Bronchial epithelial cell (primary cell): Measurements from ENCODE around the gene WDR75. TPM values are rescaled to one million over a fixed set of nuclear protein-coding genes. Genes with fewer than 3 reads are reported as not detected.
"Not testable (repeated sequence)": the region's sequence is repeated elsewhere in the genome, so short reads cannot be mapped to it uniquely, and the experiment has no call there.

Source experiments
- DNase-seq: peaks from one replicate; pipeline ENCODE4 v3.0.0-alpha.2; 2010; ENCODE audit warnings: low read depth
- FAIRE-seq: peaks from 2 replicates; lab custom pipeline; 2011; peaks lifted over from hg19 to GRCh38; lab: Jason Lieb, UNC
- H3K27me3 ChIP-seq: 2 replicates; pipeline ENCODE4 v1.5.1; 2011; ENCODE audit warnings: low read length; ENCODE audit not compliant: control insufficient read depth, insufficient read depth
- H3K36me3 ChIP-seq: 2 replicates; pipeline ENCODE4 v1.5.1; 2011; ENCODE audit warnings: low read length; ENCODE audit not compliant: control insufficient read depth, insufficient read depth
- H3K4me3 ChIP-seq: 2 replicates; pipeline ENCODE4 v1.5.1; 2011; ENCODE audit warnings: mild to moderate bottlenecking, low read depth, low read length, control low read depth
- total RNA-seq: library from RNA; depleted of rRNA; stranded (reverse); fragments of >200 nt; gene quantifications from 2 replicates; pipeline ENCODE4 v1.2.1, GENCODE V29; 2014
- TF ChIP-seq, protein P1 (sequence below): IDR thresholded peaks from 2 replicates; pipeline ENCODE4 v1.5.1; 2011; ENCODE audit warnings: mild to moderate bottlenecking, moderate library complexity, low read length, control low read depth, inconsistent platforms; ENCODE audit not compliant: insufficient read depth, severe bottlenecking

Gene WDR75
- total RNA-seq, 1 donor from 2014 or later, result 41.1 TPM

- H3K27me3 ChIP-seq, result no peaks in the 10 kb centered on the region
- no peak overlapping the region for H3K4me3 ChIP-seq
- H3K36me3 ChIP-seq, result no peaks in the 10 kb centered on the region
- no peak for FAIRE-seq
- TF ChIP-seq, protein P1, sequence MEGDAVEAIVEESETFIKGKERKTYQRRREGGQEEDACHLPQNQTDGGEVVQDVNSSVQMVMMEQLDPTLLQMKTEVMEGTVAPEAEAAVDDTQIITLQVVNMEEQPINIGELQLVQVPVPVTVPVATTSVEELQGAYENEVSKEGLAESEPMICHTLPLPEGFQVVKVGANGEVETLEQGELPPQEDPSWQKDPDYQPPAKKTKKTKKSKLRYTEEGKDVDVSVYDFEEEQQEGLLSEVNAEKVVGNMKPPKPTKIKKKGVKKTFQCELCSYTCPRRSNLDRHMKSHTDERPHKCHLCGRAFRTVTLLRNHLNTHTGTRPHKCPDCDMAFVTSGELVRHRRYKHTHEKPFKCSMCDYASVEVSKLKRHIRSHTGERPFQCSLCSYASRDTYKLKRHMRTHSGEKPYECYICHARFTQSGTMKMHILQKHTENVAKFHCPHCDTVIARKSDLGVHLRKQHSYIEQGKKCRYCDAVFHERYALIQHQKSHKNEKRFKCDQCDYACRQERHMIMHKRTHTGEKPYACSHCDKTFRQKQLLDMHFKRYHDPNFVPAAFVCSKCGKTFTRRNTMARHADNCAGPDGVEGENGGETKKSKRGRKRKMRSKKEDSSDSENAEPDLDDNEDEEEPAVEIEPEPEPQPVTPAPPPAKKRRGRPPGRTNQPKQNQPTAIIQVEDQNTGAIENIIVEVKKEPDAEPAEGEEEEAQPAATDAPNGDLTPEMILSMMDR, result no peak
- DNase-seq, result no peak
Observed at GRCh38 chr2:189427872-189428271, 13.4 kb upstream of the WDR75 start.

GRCh38 chr2:189430448-189430847 is 10.8 kb upstream of the WDR75 start:
- DNase-seq, result peak; percentile 46
- not testable (repeated sequence) for FAIRE-seq, H3K4me3 ChIP-seq, H3K36me3 ChIP-seq, H3K27me3 ChIP-seq

DNA sequence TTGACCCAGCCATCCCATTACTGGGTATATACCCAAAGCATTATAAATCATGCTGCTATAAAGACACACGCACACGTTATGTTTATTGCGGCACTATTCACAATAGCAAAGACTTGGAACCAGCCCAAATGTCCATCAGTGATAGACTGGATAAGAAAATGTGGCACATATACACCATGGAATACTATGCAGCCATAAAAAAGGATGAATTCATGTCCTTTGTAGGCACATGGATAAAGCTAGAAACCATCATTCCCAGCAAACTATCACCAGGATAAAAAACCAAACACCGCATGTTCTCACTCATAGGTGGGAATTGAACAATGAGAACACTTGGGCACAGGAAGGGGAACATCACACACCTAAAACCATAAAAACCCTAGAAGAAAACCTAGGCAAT is 5.5 kb upstream of the WDR75 start:
- FAIRE-seq, H3K27me3 ChIP-seq, DNase-seq: not testable (repeated sequence)

DNA sequence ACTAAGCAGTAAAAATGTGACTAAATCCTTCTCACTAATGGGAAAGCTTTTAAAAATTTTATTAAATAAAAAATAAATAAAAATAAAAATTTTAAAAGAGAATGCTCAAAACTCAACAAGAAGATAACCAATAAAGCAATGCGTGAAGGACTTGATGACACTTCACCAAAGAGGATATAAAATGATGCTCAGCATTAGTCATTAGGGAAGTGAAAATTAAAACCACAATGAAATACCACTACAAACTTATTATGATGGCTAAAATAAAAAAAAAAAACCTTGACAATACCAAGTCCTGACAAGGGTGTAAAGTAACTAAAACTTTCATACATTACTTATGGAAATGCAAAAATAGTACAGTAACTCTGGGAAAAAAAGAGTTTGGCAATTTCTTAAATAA is 3.3 kb upstream of the WDR75 start:
- no peak overlapping the region for H3K4me3 ChIP-seq
- no peaks in the 10 kb centered on the region for H3K27me3 ChIP-seq
- H3K36me3 ChIP-seq, result no peaks in the 10 kb centered on the region
- TF ChIP-seq, protein P1, result no peak
- no peak for DNase-seq
- FAIRE-seq, result no peak

More for the DNA sequence above, 5.5 kb upstream of the WDR75 start:
- not testable (repeated sequence) for H3K4me3 ChIP-seq, H3K36me3 ChIP-seq

DNA sequence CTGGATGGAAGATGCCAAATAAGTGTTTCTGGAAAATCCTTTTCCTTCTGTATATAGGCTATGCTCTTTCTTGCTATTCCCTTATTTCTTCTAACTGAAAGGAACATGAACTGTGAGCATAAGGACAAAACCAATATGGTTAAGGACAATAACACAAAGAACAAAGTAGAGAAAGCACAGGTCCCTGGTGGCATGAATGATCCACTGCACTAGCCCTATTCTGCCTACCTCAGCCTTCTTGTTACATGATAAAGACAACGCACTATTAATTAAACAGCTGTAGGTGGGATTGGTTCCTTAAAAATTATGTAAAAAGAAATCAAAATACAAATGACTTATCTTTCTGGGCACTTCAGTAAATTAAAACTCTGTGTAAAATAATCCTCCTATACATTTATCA is 1.9 kb upstream of the WDR75 start:
- DNase-seq, result no peak
- FAIRE-seq, result no peak
- no peaks in the 10 kb centered on the region for H3K36me3 ChIP-seq
- H3K4me3 ChIP-seq, result no peak overlapping the region
- TF ChIP-seq, protein P1, result no peak
- H3K27me3 ChIP-seq, result no peaks in the 10 kb centered on the region

DNA sequence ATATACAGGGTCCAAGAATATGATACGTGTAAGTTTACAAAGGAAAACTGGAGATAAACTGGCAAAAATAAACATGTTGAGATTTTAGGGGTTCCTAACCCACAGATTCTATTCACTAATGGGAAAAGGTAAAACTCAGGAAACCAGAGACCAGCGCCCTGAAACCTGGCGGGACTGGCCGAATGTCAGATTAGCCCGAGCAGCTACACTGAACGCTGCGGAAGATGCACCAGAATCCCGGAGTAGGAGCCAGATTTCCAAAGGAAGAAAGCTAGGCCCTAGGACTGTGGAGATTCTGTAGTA is 679 bp upstream of the WDR75 start:
- no peaks in the 10 kb centered on the region for H3K27me3 ChIP-seq
- no peak for FAIRE-seq
- DNase-seq, result no peak
- H3K4me3 ChIP-seq, result peak overlapping the region; percentile 75
- H3K36me3 ChIP-seq, result no peaks in the 10 kb centered on the region
- TF ChIP-seq, protein P1, result no peak

- TF ChIP-seq, protein P1, result no peak
- Histone ChIP-seq H3K4me3 (peak overlapping the region; percentile 75), H3K27me3 (no peaks in the 10 kb centered on the region), H3K36me3 (no peaks in the 10 kb centered on the region)
- DNase-seq (peak; percentile 7), FAIRE-seq (peak; percentile 75)
Observed at GRCh38 chr2:189441709-189442074, 418 bp downstream of the WDR75 start.
